ENCODE data around the gene HS2ST1. TPM values are rescaled to one million over a fixed set of nuclear protein-coding genes. Genes with fewer than 3 reads are reported as not detected.
A peak's percentile ranks its signal among the peaks of the same experiment; 100 is the strongest.

The HS2ST1 gene
- total and polyA plus RNA-seq, 10 of the 15 experiments (the other 5 are each of a cell fraction or from before 2014, with no cell fraction given): 5.4 to 30.8 (median 18.6) TPM

DNA sequence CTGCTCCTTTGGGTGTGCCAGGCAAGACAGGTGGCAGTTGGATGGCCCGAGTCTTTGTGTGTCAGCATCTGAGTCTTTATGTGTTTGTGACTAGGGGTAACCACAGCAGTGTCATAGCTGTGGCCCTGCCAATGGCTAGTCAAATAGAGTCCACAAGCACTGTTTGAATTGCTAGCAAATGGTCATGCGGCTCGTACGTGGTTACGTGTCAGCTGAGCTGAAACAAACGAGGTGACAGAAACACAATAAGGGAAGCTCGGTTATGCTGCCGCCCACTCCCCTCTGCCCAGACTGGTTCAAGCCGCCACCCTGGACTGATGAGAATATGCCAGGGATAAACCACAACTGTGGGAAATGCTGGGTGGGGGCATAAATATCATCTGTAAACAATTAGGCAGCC is 239.9 kb downstream of the HS2ST1 start (continued):
- no peak for TF ChIP-seq SIX5 (IDR thresholded peaks at IDR 0.05; ENCODE audit: low read depth, low read length, severe bottlenecking)
- TF ChIP-seq IKZF2 (IDR thresholded peaks at IDR 0.05): peak in 1 of 2 experiments; percentile 27; a peak in 2 of 4 replicates
- TF ChIP-seq FOS (IDR thresholded peaks at IDR 0.05; ENCODE audit: borderline replicate concordance, extremely low read depth, insufficient read length): no peak
- peak; percentile 47 for TF ChIP-seq IKZF1 (conservative IDR thresholded peaks at IDR 0.05)
- TF ChIP-seq ZNF207 (IDR thresholded peaks at IDR 0.05; ENCODE audit: borderline replicate concordance): no peak
- no peak for TF ChIP-seq TAF1 (IDR thresholded peaks at IDR 0.05; ENCODE audit: borderline replicate concordance, low read depth, low read length)
- no peak for TF ChIP-seq STAT3 (IDR thresholded peaks at IDR 0.05; ENCODE audit: low read depth, low read length)
- TF ChIP-seq CEBPB (IDR thresholded peaks at IDR 0.05; ENCODE audit: borderline replicate concordance in 1 of 2, low read depth in 2 of 2, low read length in 2 of 2): no peak
- no peak for TF ChIP-seq TBL1XR1 (IDR thresholded peaks at IDR 0.05; ENCODE audit: low read depth, low read length)
- no peak for TF ChIP-seq SIN3A (IDR thresholded peaks at IDR 0.05; ENCODE audit: low read depth, low read length)
- TF ChIP-seq RB1 (IDR thresholded peaks at IDR 0.05; ENCODE audit: borderline replicate concordance): no peak
- TF ChIP-seq RCOR1 (conservative IDR thresholded peaks at IDR 0.05; ENCODE audit: low read depth, low read length): no peak
- TF ChIP-seq, protein P1, sequence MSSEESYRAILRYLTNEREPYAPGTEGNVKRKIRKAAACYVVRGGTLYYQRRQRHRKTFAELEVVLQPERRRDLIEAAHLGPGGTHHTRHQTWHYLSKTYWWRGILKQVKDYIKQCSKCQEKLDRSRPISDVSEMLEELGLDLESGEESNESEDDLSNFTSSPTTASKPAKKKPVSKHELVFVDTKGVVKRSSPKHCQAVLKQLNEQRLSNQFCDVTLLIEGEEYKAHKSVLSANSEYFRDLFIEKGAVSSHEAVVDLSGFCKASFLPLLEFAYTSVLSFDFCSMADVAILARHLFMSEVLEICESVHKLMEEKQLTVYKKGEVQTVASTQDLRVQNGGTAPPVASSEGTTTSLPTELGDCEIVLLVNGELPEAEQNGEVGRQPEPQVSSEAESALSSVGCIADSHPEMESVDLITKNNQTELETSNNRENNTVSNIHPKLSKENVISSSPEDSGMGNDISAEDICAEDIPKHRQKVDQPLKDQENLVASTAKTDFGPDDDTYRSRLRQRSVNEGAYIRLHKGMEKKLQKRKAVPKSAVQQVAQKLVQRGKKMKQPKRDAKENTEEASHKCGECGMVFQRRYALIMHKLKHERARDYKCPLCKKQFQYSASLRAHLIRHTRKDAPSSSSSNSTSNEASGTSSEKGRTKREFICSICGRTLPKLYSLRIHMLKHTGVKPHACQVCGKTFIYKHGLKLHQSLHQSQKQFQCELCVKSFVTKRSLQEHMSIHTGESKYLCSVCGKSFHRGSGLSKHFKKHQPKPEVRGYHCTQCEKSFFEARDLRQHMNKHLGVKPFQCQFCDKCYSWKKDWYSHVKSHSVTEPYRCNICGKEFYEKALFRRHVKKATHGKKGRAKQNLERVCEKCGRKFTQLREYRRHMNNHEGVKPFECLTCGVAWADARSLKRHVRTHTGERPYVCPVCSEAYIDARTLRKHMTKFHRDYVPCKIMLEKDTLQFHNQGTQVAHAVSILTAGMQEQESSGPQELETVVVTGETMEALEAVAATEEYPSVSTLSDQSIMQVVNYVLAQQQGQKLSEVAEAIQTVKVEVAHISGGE (CRISPR knock-in tag; IDR thresholded peaks at IDR 0.05): no peak
- TF ChIP-seq TCF12 (IDR thresholded peaks at IDR 0.05; ENCODE audit: low read depth, low read length): no peak
- no peak for TF ChIP-seq STAT1 (conservative IDR thresholded peaks at IDR 0.05)
- no peak for TF ChIP-seq POLR2A (IDR thresholded peaks at IDR 0.05; ENCODE audit: low read depth, low read length)
- TF ChIP-seq, protein P2, sequence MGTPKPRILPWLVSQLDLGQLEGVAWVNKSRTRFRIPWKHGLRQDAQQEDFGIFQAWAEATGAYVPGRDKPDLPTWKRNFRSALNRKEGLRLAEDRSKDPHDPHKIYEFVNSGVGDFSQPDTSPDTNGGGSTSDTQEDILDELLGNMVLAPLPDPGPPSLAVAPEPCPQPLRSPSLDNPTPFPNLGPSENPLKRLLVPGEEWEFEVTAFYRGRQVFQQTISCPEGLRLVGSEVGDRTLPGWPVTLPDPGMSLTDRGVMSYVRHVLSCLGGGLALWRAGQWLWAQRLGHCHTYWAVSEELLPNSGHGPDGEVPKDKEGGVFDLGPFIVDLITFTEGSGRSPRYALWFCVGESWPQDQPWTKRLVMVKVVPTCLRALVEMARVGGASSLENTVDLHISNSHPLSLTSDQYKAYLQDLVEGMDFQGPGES (IDR thresholded peaks at IDR 0.05): no peak
- TF ChIP-seq BRCA1 (IDR thresholded peaks at IDR 0.05; ENCODE audit: low read depth, low read length): no peak
- no peak for TF ChIP-seq EED (IDR thresholded peaks at IDR 0.05; ENCODE audit: low read depth)
- no peak for TF ChIP-seq ZNF24 (IDR thresholded peaks at IDR 0.05)
- TF ChIP-seq ATF7 (IDR thresholded peaks at IDR 0.05; ENCODE audit: low read depth): peak; percentile 51; the same call in 1 of the 2 replicates
- TF ChIP-seq CREM (IDR thresholded peaks at IDR 0.05; ENCODE audit: low read depth): no peak
- TF ChIP-seq TARDBP (IDR thresholded peaks at IDR 0.05; ENCODE audit: borderline replicate concordance): no peak
- peak; percentile 31; the same call in 1 of the 2 replicates for TF ChIP-seq CHD2 (IDR thresholded peaks at IDR 0.05; ENCODE audit: borderline replicate concordance, low read depth, low read length)
- TF ChIP-seq CBX5 (IDR thresholded peaks at IDR 0.05; ENCODE audit: low read depth): no peak
- TF ChIP-seq NFYA (IDR thresholded peaks at IDR 0.05; ENCODE audit: borderline replicate concordance, low read depth, low read length): no peak
- no peak for TF ChIP-seq FOXK2 (IDR thresholded peaks at IDR 0.05)
- TF ChIP-seq HDAC6 (IDR thresholded peaks at IDR 0.05; ENCODE audit: unreplicated experiment): no peak
